NCI-H748 treated with DMSO at 0.1 percent for 48 hours (cell line): ENCODE measurements around the gene EYA2.

Experiments used
- DNase-seq: peaks from one replicate; lab custom pipeline; 2025; lab: John Stamatoyannopoulos, UW

EYA2 gene

GRCh38 chr20:46978951-46979491, 84.4 kb downstream of the EYA2 start:
- no peak for DNase-seq

- no peak for DNase-seq
These were observed 85.1 kb downstream of the EYA2 start for GRCh38 chr20:46979603-46980241.

- no peak for DNase-seq
These were observed 86.5 kb downstream of the EYA2 start for GRCh38 chr20:46981184-46981583.

GRCh38 chr20:46983466-46983865, 88.8 kb downstream of the EYA2 start:
- no peak for DNase-seq

- no peak for DNase-seq
These were observed 89.8 kb downstream of the EYA2 start for GRCh38 chr20:46984405-46984804.

- DNase-seq, result no peak
These were observed 90.6 kb downstream of the EYA2 start for GRCh38 chr20:46985250-46985649.

GRCh38 chr20:46985671-46986070, 91.0 kb downstream of the EYA2 start:
- DNase-seq, result no peak

- DNase-seq, result no peak
These were observed 92.4 kb downstream of the EYA2 start for GRCh38 chr20:46987001-46987400.

GRCh38 chr20:46990017-46990595, 95.5 kb downstream of the EYA2 start:
- no peak for DNase-seq

- DNase-seq, result no peak
These were observed 96.0 kb downstream of the EYA2 start for GRCh38 chr20:46990596-46991104.

- no peak for DNase-seq
These were observed 96.5 kb downstream of the EYA2 start for GRCh38 chr20:46991168-46991567.

- DNase-seq, result no peak
These were observed 97.4 kb downstream of the EYA2 start for GRCh38 chr20:46991880-46992639.

- no peak for DNase-seq
These were observed 98.0 kb downstream of the EYA2 start for GRCh38 chr20:46992640-46993035.

GRCh38 chr20:46993465-46994095, 98.9 kb downstream of the EYA2 start:
- DNase-seq, result no peak

GRCh38 chr20:46994341-46994740, 99.7 kb downstream of the EYA2 start:
- no peak for DNase-seq

GRCh38 chr20:46995561-46996142, 101.0 kb downstream of the EYA2 start:
- DNase-seq, result no peak

- DNase-seq, result no peak
These were observed 102.5 kb downstream of the EYA2 start for GRCh38 chr20:46997187-46997586.

- DNase-seq, result no peak
These were observed 104.0 kb downstream of the EYA2 start for GRCh38 chr20:46998477-46999240.

GRCh38 chr20:46999801-47000465, 105.3 kb downstream of the EYA2 start:
- DNase-seq, result no peak

- DNase-seq, result no peak
These were observed 108.6 kb downstream of the EYA2 start for GRCh38 chr20:47003223-47003622.

GRCh38 chr20:47004179-47004578, 109.5 kb downstream of the EYA2 start:
- no peak for DNase-seq
